GM21423 (cell line): Measurements from ENCODE around the gene SLC35E3.
"Not testable (repeated sequence)": the region's sequence is repeated elsewhere in the genome, so short reads cannot be mapped to it uniquely, and the experiment has no call there.

Experiments
- ATAC-seq: cut with Tn5 transposase; IDR thresholded peaks from one replicate; pipeline ENCODE4 v1.9.1; 2021; ENCODE audit warnings: mild to moderate bottlenecking, moderate library complexity; ENCODE audit not compliant: unreplicated experiment

Gene SLC35E3

DNA sequence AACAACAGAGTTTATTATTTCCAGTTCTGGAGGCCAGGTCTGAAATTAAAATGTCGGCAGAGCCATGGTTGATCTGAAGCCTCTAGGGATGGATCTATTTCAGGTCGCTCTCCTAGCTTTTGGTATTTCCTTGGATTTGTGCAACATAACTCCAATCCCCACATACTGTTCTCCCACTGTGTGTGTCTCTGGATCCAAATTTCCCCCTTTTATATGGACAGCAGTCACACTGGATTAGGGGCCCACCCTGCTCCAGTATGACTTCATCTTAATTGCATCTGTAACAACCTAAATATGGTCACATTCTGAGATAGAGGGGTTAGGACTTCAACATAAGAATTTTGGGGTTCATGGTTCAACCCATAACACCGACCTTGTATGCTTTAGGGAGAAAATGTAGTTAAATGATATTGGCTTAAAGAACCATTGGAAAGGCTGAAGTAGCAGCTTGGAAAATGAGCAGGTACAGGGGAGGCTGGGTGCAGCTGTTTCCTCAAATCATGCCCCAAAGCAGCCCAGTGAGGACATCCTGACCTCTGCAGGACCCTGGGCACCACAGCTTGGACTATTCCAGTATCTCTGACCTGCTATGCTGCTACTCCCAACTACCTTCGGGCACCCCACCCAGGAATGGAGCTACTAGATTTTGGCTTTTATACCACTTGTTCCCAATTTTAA is 48.1 kb downstream of the SLC35E3 start:
- no peak for ATAC-seq

DNA sequence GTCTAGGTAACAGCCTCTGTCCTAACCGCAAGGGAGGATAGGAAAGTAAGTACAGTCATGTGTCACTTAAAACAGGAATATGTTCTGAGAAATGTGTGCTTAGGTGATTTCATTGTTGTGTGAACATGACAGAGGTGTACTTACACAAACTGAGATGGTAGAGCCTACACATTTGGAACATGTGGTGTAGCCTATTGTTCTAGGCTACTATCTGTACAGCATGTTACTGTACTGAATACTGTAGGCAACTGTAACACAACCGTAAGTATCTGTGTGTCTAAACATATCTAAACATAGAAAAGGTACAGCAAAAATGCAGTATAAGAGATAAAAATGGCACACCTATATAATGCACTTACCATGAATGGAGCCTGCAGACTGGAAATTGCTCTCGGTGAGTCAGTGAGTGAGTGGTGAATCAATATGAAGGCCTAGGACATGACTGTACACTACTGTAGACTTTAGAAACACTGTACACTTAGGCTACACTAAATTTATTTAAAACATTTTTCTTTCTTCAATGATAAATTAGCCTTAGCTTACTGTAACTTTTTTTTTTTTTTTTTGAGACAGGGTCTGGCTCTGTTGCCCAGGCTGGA is 48.8 kb downstream of the SLC35E3 start:
- no peak for ATAC-seq

DNA sequence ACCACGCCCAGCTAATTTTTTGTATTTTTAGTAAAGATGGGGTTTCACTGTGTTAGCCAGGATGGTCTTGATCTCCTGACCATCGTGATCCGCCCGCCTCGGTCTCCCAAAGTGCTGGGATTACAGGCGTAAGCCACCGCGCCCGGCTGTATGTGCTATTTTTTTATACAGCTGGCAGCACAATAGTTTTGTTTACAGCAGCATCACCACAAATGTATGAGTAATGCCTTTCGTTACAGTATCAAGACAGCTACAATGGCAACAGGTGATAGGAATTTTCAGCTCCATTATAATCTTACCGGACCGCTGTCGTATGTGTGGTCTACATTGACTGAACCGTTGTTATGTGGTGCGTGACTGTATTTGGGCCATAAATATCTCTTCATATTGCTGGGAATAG is 50.4 kb downstream of the SLC35E3 start:
- ATAC-seq: no peak

DNA sequence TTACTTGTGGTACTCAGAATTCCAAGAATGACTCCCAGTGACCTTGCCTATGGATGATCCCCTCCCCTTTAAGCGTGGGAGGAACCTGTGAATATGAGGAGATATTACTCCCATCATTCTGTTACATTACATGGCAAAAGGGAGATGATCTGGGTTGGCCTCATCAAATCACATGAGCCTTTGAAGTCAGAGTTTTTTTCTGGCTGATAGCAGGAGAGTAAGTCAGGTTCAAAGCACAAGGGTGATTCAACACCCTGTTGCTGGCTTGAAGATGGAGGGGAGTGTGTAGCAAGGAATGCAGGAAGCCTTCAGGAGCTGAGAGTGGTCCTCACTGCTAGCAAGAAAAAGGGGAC is 52.9 kb downstream of the SLC35E3 start:
- ATAC-seq: no peak

DNA sequence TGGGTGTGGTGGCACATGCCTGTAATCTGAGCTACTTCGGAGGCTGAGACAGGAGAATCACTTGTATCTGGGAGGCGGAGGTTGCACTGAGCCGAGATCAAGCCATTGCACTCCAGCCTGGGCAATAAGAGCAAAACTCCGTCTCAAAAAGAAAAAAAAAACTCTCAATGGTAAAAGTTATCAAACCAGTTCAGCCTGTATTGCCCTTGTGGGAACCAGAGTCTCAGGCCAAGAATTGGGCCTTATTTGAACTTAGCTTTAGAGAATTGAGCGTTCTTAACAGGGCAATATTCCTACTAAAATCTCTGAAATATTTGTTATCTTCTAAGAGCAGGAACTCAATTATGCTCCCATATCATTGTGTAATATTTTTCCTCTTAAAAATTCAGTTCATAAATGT is 54.3 kb downstream of the SLC35E3 start:
- ATAC-seq: no peak

DNA sequence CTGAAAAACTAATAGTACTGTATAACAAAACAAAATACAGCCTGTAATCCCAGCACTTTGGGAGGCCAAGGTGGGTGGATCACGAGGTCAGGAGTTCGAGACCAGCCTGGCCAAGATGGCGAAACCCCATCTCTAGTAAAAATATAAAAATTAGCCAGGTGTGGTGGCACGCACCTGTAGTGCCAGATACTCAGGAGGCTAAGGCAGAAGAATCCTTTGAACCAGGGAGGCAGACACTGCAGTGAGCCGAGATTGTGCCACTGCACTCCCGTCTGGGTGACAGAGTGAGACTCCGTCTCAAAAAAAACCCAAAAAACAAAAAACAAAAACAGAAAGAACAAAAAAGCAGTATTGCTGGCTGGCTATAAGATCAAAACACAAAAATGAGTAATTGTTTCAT is 55.1 kb downstream of the SLC35E3 start:
- not testable (repeated sequence) for ATAC-seq

DNA sequence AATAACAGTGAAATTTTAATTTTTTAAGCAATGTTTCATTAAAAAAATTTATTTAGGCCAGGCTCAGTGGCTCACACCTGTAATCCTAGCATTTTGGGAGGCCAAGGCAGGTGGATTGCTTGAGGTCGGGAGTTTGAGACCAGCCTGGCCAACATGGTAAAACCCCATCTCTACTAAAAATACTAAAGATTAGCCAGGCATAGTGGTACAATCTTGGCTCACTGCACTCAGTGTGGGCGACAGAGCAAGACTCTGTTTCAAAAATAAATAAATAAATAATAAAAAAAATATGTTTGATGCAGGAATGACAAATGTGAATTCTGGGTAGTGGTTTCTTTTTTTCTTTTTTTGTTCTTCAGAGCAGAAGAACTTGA is 56.4 kb downstream of the SLC35E3 start:
- not testable (repeated sequence) for ATAC-seq

DNA sequence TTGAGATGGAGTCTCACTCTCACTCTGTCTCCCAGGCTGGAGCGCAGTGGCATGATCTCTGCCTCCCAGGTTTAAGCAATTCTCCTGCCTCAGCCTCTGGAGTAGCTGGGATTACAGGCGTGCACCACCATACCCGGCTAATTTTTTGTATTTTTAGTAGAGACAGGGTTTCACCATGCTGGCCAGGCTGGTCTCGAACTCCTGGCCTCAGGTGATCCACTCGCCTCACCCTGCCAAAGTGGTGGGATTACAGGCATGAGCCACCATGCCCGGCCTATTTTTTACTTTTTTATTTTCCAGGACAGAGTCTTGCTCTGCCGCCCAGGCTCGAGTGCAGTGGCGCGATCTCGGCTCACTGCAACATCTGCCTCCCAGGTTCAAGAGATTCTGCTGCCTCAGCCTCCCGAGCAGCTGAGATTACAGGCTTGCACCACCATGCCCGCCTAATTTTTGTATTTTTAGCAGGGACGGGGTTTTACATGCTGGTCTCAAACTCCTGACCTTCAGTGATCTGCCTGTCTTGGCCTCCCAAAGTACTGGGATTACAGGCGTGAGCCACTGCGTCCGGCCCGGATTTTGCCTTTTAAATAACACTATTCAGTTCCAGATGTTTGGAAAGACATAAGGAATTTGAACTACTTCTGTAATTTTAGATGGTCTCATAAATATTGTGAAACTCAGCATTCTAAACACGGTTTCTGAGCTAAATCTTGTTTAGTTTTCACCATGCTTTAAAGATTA is 57.1 kb downstream of the SLC35E3 start:
- not testable (repeated sequence) for ATAC-seq

DNA sequence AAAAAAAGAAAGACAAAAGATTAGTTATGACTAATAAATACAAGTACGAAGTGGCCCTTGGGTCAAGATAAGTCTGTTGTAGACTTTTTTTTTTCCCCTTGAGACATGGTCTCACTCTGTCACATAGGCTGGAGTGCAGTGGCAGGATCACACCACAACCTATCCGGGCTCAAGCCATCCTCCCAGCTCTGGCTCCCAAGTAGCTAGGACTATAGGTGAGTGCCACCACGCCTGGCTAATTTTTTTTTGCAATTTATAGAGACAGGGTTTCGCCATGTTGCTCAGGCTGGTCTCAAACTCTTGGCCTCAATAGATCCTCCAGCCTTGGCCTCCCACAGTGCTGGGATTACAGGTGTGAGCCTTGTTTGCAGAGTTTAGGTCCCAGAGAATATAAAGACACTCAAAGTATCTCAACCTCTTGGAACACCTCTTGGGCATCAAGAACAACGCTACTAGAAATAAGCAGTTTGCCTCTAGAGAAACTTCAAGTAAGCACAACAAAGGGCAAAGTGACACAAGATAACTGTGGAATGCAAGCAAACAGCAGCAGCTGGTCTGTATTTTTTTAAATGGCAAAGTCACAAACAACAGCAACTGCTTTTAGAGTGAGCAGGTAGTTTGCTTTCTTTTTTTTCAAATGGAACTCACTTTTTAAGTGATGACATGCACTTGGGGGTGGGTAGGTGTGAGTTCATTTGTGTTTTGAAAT is 58.1 kb downstream of the SLC35E3 start:
- no peak for ATAC-seq

DNA sequence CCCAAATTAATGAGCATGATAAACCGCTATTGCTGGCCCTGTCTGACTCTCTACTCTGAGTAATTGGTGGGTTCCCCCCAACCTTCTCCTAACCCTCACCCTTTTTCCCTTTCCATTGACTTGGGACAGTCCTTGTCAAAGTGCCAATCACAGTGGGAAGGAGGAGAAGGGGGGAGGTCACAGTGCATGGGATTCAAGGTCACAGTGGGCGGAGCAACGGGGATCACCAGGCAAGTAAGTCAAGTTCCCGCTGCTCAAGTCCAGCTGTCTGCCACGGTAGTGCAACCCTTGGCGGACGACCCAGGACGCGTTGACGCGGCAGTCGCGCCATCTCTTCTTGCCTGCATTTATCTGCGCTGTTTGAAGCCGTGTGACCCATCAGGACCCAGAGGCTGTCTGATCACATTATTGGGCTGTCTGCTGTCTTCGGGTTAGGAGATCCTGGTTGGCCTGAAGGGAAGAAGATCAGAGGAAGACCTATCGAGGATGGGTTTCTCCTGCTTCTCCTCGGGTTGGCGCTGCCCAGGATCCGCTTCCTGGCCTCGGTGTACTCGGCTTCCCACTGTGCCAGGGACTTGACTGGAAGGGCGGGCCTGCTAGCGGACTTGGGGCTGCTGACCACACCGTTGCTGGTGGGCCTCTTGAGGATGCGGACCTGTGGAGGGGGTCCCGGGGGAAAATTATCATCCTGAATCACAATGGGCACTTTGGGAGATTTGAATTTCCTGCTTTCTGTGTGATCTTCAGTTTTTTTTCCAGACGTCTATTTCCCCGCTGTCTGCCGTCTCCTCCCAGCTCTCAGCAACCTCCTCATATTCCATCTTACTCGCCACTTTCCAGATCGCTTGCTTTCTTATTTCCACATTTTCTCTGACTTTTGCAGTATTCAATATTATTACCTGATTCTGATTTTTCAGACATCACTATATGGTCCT is 58.9 kb downstream of the SLC35E3 start:
- ATAC-seq: no peak

DNA sequence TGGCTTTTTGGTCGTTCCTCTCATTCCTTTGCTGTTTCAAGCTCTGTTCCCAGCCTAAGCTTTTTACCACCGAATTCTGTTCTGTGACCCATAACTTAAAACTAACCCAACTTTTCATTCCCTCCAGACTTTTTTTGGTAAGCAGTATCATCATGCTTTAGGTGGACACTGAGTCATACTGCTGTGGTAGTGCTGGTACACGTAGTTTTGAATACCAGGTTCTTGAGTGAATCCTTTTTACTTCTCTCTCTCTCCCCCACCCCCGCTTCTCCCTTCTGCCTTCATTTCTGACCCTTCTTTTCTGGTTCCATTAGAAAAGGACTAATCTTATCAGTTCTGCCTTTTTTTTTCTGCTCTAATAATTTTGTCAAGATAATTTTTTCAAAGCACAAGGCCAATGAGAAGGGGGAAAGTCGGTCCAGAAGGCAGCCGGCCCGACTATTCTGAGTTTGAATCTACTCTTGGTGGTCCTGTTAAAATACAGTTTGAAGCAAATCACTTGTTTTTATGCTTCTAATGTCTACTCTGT is 59.7 kb downstream of the SLC35E3 start:
- ATAC-seq: no peak

DNA sequence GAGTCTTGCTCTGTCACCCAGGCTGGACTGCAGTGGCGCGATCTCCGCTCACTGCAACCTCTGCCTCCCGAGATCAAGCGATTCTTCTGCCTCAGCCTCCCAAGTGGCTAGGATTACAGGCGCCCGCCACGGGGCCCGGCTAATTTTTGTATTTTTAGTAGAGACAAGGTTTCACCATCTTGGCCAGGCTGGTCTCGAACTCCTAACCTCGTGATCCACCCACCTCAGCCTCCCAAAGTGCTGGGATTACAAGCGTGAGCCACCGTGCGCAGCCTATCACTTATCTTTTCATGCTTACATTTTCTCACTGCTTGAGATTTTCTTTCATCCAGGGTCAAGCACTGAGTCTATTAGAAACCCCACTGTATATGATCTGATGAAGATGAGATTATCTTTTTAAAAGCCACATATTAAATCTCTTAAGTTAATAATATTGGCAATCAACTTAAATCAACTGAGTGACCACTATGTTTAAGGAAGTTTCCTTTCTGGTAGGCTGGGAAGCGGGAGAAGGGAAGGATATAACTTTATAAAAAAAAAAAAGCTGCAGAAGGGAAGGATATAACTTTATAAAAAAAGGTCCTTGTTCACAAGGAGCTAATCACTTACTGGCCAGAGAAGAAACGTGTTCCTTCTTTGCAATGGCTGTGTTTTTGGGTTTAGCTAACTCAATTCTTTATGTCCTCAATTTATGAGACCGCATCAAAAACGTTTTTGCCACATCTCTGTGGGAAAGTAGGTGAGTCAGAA is 60.7 kb downstream of the SLC35E3 start:
- ATAC-seq: no peak

DNA sequence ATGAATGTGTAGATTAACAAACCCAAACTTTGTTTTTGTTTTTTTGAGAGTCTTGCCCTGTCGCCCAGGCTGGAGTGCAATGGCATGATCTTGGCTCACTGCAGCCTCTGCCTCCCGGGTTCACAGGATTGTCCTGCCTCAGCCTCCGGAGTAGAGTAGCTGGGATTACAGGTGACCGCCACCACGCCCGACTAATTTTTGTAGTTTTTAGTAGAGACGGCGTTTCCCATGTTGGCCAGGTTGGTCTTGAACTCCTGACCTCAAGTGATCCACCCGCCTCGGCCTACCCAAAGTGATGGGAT is 61.2 kb downstream of the SLC35E3 start:
- ATAC-seq: not testable (repeated sequence)

DNA sequence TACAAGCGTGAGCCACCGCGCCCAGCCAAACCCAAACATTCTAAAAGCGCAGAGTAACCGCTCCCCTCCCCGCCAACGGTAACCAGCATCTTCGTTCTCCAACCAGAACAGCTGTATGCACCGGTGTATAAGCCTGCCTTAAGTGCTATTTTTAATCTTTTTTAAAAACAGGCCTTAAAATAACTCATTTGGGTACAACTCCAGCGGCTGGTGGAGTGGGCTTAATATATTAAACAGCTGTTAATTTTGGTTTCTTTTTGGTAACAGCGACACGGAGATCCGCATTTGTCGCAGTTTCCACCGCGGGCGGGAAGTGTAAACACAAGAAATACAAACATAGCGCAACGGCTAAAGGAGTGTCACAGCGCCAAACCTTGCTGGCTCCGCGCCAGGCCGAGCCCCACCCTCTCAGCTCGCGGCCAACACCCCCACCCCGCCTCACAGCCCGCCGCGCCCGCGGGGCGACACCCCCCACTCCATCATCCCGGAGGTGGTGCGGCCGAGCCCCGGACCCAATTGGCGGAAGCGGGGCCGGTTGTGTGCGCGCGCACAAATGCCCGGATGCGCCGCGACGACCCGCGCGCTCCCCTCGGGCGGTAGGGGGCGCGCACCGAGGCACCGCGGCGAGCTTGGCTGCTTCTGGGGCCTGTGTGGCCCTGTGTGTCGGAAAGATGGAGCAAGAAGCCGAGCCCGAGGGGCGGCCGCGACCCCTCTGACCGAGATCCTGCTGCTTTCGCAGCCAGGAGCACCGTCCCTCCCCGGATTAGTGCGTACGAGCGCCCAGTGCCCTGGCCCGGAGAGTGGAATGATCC is 61.8 kb downstream of the SLC35E3 start, which contains the start of gene MDM2:
MDM2 (plus strand) TSS at position 602 of the 812 bp plus-strand sequence. CDS start 301 bp downstream, outside the sequence.
- ATAC-seq: peak; percentile 76

DNA sequence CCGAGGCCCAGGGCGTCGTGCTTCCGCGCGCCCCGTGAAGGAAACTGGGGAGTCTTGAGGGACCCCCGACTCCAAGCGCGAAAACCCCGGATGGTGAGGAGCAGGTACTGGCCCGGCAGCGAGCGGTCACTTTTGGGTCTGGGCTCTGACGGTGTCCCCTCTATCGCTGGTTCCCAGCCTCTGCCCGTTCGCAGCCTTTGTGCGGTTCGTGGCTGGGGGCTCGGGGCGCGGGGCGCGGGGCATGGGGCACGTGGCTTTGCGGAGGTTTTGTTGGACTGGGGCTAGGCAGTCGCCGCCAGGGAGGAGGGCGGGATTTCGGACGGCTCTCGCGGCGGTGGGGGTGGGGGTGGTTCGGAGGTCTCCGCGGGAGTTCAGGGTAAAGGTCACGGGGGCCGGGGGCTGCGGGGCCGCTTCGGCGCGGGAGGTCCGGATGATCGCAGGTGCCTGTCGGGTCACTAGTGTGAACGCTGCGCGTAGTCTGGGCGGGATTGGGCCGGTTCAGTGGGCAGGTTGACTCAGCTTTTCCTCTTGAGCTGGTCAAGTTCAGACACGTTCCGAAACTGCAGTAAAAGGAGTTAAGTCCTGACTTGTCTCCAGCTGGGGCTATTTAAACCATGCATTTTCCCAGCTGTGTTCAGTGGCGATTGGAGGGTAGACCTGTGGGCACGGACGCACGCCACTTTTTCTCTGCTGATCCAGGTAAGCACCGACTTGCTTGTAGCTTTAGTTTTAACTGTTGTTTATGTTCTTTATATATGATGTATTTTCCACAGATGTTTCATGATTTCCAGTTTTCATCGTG is 62.6 kb downstream of the SLC35E3 start:
- peak; percentile 62 for ATAC-seq

DNA sequence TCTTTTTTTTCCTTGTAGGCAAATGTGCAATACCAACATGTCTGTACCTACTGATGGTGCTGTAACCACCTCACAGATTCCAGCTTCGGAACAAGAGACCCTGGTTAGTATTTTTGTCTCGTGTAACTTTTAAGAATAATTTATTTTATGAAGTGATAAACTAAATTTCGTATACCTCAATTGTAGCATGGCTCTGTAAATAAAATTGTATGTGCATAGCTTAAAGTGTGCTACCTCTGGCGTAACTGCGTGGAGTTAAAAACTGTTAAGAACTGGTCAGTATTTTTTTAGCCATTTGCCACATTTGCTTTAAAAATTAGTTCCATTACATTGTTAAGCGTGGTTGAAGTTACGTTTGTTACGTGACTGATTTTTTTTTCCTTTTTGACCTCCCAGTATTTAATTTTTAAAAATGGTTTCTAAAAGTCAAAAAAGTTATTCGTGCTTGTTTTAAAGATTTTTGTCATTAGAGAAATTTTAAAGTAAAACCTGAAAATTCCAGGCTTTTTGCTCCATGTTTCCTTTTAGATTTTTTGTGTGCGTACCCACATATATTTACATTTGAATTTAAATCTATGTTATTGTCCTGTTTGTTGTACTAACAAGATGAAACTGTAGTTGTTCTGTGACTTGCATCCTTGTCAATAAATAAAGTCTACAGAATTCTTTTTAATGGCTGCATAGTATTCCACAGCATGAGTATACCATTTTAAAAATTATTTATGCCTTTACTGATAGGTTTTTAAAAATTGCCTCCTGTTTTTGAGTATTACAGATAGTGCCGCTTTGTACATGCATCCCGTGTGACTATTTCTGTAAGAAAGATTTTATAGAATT is 63.4 kb downstream of the SLC35E3 start:
- ATAC-seq: no peak

DNA sequence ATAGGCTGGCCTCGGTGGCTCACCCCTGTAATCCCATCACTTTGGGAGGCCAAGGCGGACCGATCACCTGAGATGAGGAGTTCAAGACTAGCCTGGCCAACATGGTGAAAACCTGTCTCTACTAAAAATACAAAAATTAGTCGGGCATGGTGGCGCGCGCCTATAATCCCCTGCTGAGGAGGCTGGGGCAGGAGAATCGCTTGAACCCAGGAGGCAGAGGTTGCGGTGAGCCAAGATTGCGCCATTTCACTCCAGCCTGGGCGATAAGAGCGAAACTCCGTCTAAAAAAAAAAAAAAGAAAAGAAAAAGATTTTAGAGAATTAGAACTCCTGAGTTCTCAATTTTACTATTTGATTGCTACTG is 64.0 kb downstream of the SLC35E3 start:
- not testable (repeated sequence) for ATAC-seq
